ENCODE data around the gene CDX2.

Gene CDX2

GRCh38 chr13:27988520-27988919 lies 19.4 kb upstream of the CDX2 start, which contains the start of gene URAD:
Gene URAD, minus strand, starts transcription at chr13:27988693. Its CDS starts 56 bp downstream, at chr13:27988637.
- in situ Hi-C loops (cut with HindIII; ENCODE audit: low sequenced_read_pairs), result no loop called here
- no peak for TF ChIP-seq CTCF (IDR thresholded peaks at IDR 0.05; ENCODE audit: low read depth, low read length)
- no peak within 1 kb of the TSS for H3K4me3 ChIP-seq (ENCODE audit: low read depth, low read length)
- no peak for DNase-seq (ENCODE audit: low read depth, low spot score)

GRCh38 chr13:27985600-27985999 lies 16.5 kb upstream of the CDX2 start:
- no peak overlapping the region for H3K4me3 ChIP-seq (ENCODE audit: low read depth, low read length)
- no peak for DNase-seq (ENCODE audit: low read depth, low spot score)
- in situ Hi-C loops (cut with HindIII; ENCODE audit: low sequenced_read_pairs), result no loop called here
- TF ChIP-seq CTCF (IDR thresholded peaks at IDR 0.05; ENCODE audit: low read depth, low read length), result no peak

GRCh38 chr13:27982361-27982760 lies 13.2 kb upstream of the CDX2 start:
- no peak for TF ChIP-seq CTCF (IDR thresholded peaks at IDR 0.05; ENCODE audit: low read depth, low read length)
- no peak for DNase-seq (ENCODE audit: low read depth, low spot score)
- in situ Hi-C loops (cut with HindIII; ENCODE audit: low sequenced_read_pairs), result no loop called here
- H3K4me3 ChIP-seq (ENCODE audit: low read depth, low read length), result no peak overlapping the region

- no peak overlapping the region for H3K4me3 ChIP-seq (ENCODE audit: low read depth, low read length)
- in situ Hi-C loops (cut with HindIII; ENCODE audit: low sequenced_read_pairs), result no loop called here
- no peak for DNase-seq (ENCODE audit: low read depth, low spot score)
- TF ChIP-seq CTCF (IDR thresholded peaks at IDR 0.05; ENCODE audit: low read depth, low read length), result no peak
These were observed 12.0 kb upstream of the CDX2 start for GRCh38 chr13:27981006-27981708.

GRCh38 chr13:27980280-27980998 lies 11.3 kb upstream of the CDX2 start:
- no peak for TF ChIP-seq CTCF (IDR thresholded peaks at IDR 0.05; ENCODE audit: low read depth, low read length)
- in situ Hi-C loops (cut with HindIII; ENCODE audit: low sequenced_read_pairs), result no loop called here
- no peak overlapping the region for H3K4me3 ChIP-seq (ENCODE audit: low read depth, low read length)
- DNase-seq (ENCODE audit: low read depth, low spot score), result no peak

- in situ Hi-C loops (cut with HindIII; ENCODE audit: low sequenced_read_pairs), result no loop called here
- H3K4me3 ChIP-seq (ENCODE audit: low read depth, low read length), result no peak overlapping the region
These were observed 10.7 kb upstream of the CDX2 start for GRCh38 chr13:27979765-27980279.

More at GRCh38 chr13:27979765-27980279, 10.7 kb upstream of the CDX2 start:
- TF ChIP-seq CTCF (IDR thresholded peaks at IDR 0.05; ENCODE audit: low read depth, low read length), result no peak
- no peak for DNase-seq (ENCODE audit: low read depth, low spot score)
